HepG2 (cell line): ENCODE measurements around the gene NFKB1. TPM values are rescaled to one million over a fixed set of nuclear protein-coding genes. Genes with fewer than 3 reads are reported as not detected.

Experiments
- CHD4 ChIP-seq: fragments of 200-600 bp; sonication (generic); IDR thresholded peaks from 2 replicates; pipeline ENCODE4 v1.7.0; 2017; ENCODE audit warnings: mild to moderate bottlenecking, low read length, borderline replicate concordance
- DR1 ChIP-seq: sonication (generic); formaldehyde crosslinking; IDR thresholded peaks from 2 replicates; pipeline ENCODE4 v1.8.0; 2021; ENCODE audit warnings: mild to moderate bottlenecking, missing genetic modification reagents, inconsistent platforms
- HNF4A ChIP-seq: sonication (generic); formaldehyde crosslinking; IDR thresholded peaks from 2 replicates; pipeline ENCODE4 v1.4.0; 2020; ENCODE audit warnings: missing genetic modification reagents
- HNRNPLL ChIP-seq: fragments of 200-400 bp; formaldehyde crosslinking; IDR thresholded peaks from 2 replicates; pipeline ENCODE4 v1.6.1; 2017; ENCODE audit warnings: mild to moderate bottlenecking, low read depth, low read length; ENCODE audit not compliant: poor library complexity, severe bottlenecking
- JUND ChIP-seq: sonication (generic); formaldehyde crosslinking; IDR thresholded peaks from 2 replicates; pipeline ENCODE4 v1.8.0; 2022; ENCODE audit warnings: mild to moderate bottlenecking, missing genetic modification reagents
- KLF16 ChIP-seq, 2 experiments: sonication (generic) in 1 of 2; formaldehyde crosslinking in 1 of 2; IDR thresholded peaks; 2 replicates each; pipeline versions ENCODE4 v1.6.1 to v1.8.0; 2016 to 2023; ENCODE audit warnings: missing genetic modification reagents in 2 of 2, missing compliant biosample characterization in 1 of 2
- MED1 ChIP-seq: sonication (generic); formaldehyde crosslinking; IDR thresholded peaks from 2 replicates; pipeline ENCODE4 v1.4.0; 2020; ENCODE audit warnings: missing genetic modification reagents
- SP4 ChIP-seq: sonication (generic); formaldehyde crosslinking; IDR thresholded peaks from 2 replicates; pipeline ENCODE4 v1.8.1; 2023; ENCODE audit warnings: mild to moderate bottlenecking, missing genetic modification reagents
- ZNF121 ChIP-seq: sonication (generic); formaldehyde crosslinking; IDR thresholded peaks from 2 replicates; pipeline ENCODE4 v1.5.0; 2020; ENCODE audit warnings: mild to moderate bottlenecking, missing genetic modification reagents
- ZNF224 ChIP-seq: sonication (generic); formaldehyde crosslinking; IDR thresholded peaks from 2 replicates; pipeline ENCODE4 v1.5.0; 2020; ENCODE audit warnings: mild to moderate bottlenecking, missing genetic modification reagents
- ZNF264 ChIP-seq: sonication (generic); formaldehyde crosslinking; IDR thresholded peaks from 2 replicates; pipeline ENCODE4 v1.4.0; 2020; ENCODE audit warnings: missing genetic modification reagents
- ZNF557 ChIP-seq: sonication (generic); formaldehyde crosslinking; IDR thresholded peaks from 2 replicates; pipeline ENCODE4 v1.4.0; 2020; ENCODE audit warnings: missing genetic modification reagents
- ZNF619 ChIP-seq: sonication (generic); formaldehyde crosslinking; IDR thresholded peaks from 2 replicates; pipeline ENCODE4 v1.4.0; 2020; ENCODE audit warnings: mild to moderate bottlenecking, missing genetic modification reagents
- ZNF775 ChIP-seq: sonication (generic); formaldehyde crosslinking; IDR thresholded peaks from 2 replicates; pipeline ENCODE4 v1.4.0; 2020; ENCODE audit warnings: missing genetic modification reagents, mild to moderate bottlenecking, moderate library complexity, borderline replicate concordance
- ZSCAN31 ChIP-seq: sonication (generic); formaldehyde crosslinking; IDR thresholded peaks from 2 replicates; pipeline ENCODE4 v1.5.0; 2020; ENCODE audit warnings: low read depth, mild to moderate bottlenecking, missing genetic modification reagents
- polyA plus RNA-seq, 8 experiments: library from polyadenylated mRNA; depleted of rRNA in 3 of 8; stranded (reverse) in 7 of 8; unstranded in 1 of 8; fragments of >200 nt; fragmentation: Illumina TruSeq in 4 of 8; extraction: Trizol in 4 of 8; gene quantifications; 2 replicates each; pipeline versions ENCODE4 v1.2.1 to v1.2.3, GENCODE V29; 2011 to 2016; ENCODE audit warnings: low read depth in 4 of 8, missing spikeins in 1 of 8, mixed read lengths in 1 of 8; ENCODE audit not compliant: insufficient read depth in 1 of 8
- total RNA-seq, 5 experiments: library from RNA; depleted of rRNA; stranded (reverse); fragments of >200 nt; fragmentation: Illumina TruSeq; extraction: Trizol; gene quantifications; 2 replicates each; pipeline ENCODE4 v1.2.3, GENCODE V29; 2016; ENCODE audit warnings: low read depth in 1 of 5
- TF ChIP-seq, protein P1 (sequence below): IDR thresholded peaks from 2 replicates; pipeline ENCODE4 v1.6.1; 2012; ENCODE audit warnings: low read length, improper control_type of control experiment
- TF ChIP-seq, protein P2 (sequence below): IDR thresholded peaks from 2 replicates; pipeline ENCODE4 v1.6.1; 2016; ENCODE audit warnings: mild to moderate bottlenecking, missing biosample characterization, missing genetic modification reagents
- TF ChIP-seq, protein P3 (sequence below): IDR thresholded peaks from 2 replicates; pipeline ENCODE4 v1.6.1; 2016
- TF ChIP-seq, protein P4 (sequence below): sonication (generic); formaldehyde crosslinking; IDR thresholded peaks from 2 replicates; pipeline ENCODE4 v1.4.0; 2020; ENCODE audit warnings: mild to moderate bottlenecking, missing genetic modification reagents
- TF ChIP-seq, protein P5 (sequence below): sonication (generic); formaldehyde crosslinking; IDR thresholded peaks from 2 replicates; pipeline ENCODE4 v1.4.0; 2020; ENCODE audit warnings: missing genetic modification reagents, borderline replicate concordance
- TF ChIP-seq, protein P6 (sequence below): IDR thresholded peaks from 2 replicates; pipeline ENCODE4 v1.6.1; 2018; ENCODE audit warnings: missing genetic modification reagents, mild to moderate bottlenecking, missing compliant biosample characterization

Gene NFKB1
- total and polyA plus RNA-seq, 2 of the 13 experiments (the other 11 are each of a cell fraction or from before 2014, with no cell fraction given) = 15.4 to 31.6 TPM

DNA sequence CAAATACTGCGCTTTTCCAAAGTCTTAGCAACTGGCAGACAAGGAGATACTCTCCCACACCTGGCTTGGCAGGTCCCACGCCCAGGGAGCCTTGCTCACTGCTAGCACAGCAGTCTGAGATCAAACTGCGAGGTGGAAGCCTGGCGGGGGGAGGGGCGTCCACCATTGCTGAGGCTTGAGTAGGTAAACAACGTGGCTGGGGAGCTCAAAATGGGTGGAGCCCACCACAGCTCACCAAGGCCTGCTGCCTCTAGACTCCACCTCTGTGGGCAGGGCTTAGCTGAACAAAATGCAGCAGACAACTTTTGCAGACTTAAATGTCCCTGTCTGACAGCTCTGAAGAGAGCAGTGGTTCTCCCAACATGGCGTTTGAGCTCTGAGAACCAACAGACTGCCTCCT, 23.0 kb upstream of the NFKB1 start (continued):
- TF ChIP-seq ZSCAN31 (no peak), KLF16 (CRISPR knock-in tag; IDR thresholded peaks at IDR 0.05) (peak in 1 of 2 experiments; percentile 51; a peak in 1 of 4 replicates), SP4 (CRISPR knock-in tag) (no peak), DR1 (0 out of 2 replicates have a peak, but pooled peaks have one; percentile 52), ZNF264 (CRISPR knock-in tag) (0 out of 2 replicates have a peak, but pooled peaks have one; percentile 26), ZNF775 (CRISPR knock-in tag) (no peak), MED1 (CRISPR knock-in tag) (peak; percentile 55), ZNF619 (CRISPR knock-in tag) (no peak), ZNF121 (CRISPR knock-in tag) (no peak), HNF4A (CRISPR knock-in tag) (0 out of 2 replicates have a peak, but pooled peaks have one; percentile 2), ZNF224 (CRISPR knock-in tag) (no peak), ZNF557 (CRISPR knock-in tag) (no peak), HNRNPLL (no peak), JUND (CRISPR knock-in tag) (no peak), CHD4 (no peak)
- TF ChIP-seq, protein P1, sequence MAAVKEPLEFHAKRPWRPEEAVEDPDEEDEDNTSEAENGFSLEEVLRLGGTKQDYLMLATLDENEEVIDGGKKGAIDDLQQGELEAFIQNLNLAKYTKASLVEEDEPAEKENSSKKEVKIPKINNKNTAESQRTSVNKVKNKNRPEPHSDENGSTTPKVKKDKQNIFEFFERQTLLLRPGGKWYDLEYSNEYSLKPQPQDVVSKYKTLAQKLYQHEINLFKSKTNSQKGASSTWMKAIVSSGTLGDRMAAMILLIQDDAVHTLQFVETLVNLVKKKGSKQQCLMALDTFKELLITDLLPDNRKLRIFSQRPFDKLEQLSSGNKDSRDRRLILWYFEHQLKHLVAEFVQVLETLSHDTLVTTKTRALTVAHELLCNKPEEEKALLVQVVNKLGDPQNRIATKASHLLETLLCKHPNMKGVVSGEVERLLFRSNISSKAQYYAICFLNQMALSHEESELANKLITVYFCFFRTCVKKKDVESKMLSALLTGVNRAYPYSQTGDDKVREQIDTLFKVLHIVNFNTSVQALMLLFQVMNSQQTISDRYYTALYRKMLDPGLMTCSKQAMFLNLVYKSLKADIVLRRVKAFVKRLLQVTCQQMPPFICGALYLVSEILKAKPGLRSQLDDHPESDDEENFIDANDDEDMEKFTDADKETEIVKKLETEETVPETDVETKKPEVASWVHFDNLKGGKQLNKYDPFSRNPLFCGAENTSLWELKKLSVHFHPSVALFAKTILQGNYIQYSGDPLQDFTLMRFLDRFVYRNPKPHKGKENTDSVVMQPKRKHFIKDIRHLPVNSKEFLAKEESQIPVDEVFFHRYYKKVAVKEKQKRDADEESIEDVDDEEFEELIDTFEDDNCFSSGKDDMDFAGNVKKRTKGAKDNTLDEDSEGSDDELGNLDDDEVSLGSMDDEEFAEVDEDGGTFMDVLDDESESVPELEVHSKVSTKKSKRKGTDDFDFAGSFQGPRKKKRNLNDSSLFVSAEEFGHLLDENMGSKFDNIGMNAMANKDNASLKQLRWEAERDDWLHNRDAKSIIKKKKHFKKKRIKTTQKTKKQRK = no peak
- TF ChIP-seq, protein P2, sequence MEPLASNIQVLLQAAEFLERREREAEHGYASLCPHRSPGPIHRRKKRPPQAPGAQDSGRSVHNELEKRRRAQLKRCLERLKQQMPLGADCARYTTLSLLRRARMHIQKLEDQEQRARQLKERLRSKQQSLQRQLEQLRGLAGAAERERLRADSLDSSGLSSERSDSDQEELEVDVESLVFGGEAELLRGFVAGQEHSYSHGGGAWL (CRISPR knock-in tag) = peak; percentile 46; the same call in 1 of the 2 replicates
- TF ChIP-seq, protein P3, sequence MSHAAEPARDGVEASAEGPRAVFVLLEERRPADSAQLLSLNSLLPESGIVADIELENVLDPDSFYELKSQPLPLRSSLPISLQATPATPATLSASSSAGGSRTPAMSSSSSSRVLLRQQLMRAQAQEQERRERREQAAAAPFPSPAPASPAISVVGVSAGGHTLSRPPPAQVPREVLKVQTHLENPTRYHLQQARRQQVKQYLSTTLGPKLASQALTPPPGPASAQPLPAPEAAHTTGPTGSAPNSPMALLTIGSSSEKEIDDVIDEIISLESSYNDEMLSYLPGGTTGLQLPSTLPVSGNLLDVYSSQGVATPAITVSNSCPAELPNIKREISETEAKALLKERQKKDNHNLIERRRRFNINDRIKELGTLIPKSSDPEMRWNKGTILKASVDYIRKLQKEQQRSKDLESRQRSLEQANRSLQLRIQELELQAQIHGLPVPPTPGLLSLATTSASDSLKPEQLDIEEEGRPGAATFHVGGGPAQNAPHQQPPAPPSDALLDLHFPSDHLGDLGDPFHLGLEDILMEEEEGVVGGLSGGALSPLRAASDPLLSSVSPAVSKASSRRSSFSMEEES (CRISPR knock-in tag) = 0 out of 2 replicates have a peak, but pooled peaks have one; percentile 14
- TF ChIP-seq, protein P4, sequence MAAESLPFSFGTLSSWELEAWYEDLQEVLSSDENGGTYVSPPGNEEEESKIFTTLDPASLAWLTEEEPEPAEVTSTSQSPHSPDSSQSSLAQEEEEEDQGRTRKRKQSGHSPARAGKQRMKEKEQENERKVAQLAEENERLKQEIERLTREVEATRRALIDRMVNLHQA (CRISPR knock-in tag) = no peak
- TF ChIP-seq, protein P5, sequence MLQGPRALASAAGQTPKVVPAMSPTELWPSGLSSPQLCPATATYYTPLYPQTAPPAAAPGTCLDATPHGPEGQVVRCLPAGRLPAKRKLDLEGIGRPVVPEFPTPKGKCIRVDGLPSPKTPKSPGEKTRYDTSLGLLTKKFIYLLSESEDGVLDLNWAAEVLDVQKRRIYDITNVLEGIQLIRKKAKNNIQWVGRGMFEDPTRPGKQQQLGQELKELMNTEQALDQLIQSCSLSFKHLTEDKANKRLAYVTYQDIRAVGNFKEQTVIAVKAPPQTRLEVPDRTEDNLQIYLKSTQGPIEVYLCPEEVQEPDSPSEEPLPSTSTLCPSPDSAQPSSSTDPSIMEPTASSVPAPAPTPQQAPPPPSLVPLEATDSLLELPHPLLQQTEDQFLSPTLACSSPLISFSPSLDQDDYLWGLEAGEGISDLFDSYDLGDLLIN (CRISPR knock-in tag) = no peak
- TF ChIP-seq, protein P6, sequence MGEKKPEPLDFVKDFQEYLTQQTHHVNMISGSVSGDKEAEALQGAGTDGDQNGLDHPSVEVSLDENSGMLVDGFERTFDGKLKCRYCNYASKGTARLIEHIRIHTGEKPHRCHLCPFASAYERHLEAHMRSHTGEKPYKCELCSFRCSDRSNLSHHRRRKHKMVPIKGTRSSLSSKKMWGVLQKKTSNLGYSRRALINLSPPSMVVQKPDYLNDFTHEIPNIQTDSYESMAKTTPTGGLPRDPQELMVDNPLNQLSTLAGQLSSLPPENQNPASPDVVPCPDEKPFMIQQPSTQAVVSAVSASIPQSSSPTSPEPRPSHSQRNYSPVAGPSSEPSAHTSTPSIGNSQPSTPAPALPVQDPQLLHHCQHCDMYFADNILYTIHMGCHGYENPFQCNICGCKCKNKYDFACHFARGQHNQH (CRISPR knock-in tag) = 0 out of 2 replicates have a peak, but pooled peaks have one; percentile 23
